CD4-positive, alpha-beta T cell treated with Interleukin-1 beta for 1 hour (primary cell): ENCODE results near the gene RAB40B.

Source experiments
- DNase-seq, 2 donors: peaks; one replicate each; pipeline ENCODE4 v3.0.0-alpha.2; 2020 to 2022

The RAB40B gene

DNA sequence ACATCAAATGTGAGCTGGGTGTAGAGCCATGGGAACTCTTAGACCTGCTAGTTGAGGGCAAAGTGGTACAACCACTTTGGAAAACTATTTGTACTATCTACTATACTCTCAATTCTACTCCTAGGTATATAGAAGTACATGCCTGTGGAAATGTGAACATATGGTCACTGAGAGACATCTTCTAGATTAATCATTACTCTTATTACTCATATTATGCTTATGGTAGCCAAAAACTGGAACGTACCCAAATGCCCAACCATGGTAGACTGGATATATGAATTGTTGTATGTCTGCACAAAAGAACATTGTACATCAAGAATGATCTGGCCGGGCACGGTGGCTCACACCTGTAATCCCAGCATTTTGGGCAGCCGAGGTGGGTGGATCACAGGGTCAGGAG, 53.0 kb downstream of the RAB40B start:
- no peak for DNase-seq

DNA sequence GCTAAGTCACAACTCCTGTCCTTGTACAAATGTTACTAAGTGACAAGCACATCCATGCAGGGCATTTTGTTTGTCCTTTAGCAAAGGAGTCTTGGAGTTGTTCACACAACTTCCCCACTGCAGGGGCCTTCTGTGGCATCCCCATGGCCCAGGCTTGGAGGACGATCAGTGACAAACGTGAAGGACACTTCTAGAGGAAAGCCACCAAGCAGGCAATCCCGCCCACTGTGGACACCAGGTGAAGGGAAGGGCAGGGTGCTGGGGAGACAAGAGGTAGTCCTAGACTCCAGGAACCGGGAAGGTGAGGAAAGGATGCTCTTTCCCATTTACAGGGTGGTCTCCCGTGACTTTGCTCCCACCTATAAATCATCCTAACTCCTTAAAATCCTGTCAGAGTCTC, 54.4 kb downstream of the RAB40B start:
- DNase-seq: no peak

DNA sequence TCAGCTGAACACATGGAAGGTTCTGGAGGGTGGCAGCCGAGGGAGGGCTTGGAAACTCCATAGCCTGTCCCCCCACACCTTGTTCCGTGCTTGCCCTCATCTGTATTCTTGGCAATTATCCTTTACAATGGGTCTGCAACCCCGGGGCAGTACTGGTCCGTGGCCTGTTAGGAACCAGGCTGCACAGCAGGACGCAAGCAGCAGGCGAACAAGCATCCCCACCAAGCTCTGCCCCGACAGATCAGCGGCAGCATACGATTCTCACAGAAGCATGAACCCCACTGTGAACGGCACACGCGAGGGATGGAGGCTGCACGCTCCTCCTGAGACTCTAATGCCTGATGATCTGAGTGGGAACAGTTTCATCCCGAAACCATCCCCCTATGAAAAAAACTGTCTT, 56.5 kb downstream of the RAB40B start:
- no peak for DNase-seq

DNA sequence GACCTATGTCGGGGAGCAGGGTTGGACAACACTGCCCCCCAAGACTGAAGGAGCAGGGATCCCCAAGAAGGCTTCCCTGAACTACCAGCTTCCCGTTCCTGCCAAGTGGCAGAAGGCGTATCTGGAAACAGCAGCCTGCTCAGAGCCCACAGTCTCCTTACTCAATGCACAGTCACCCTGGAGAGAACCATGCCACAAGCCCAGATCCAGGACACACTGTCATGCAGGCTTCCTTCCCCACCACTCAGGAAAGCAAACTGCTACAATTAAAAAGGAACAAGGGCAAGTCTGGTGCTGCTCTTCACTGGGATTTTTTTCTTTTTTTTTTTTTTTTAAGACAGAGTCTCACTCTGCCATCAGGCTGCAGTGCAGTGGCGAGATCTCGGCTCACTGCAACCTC, 58.5 kb downstream of the RAB40B start:
- DNase-seq: no peak

DNA sequence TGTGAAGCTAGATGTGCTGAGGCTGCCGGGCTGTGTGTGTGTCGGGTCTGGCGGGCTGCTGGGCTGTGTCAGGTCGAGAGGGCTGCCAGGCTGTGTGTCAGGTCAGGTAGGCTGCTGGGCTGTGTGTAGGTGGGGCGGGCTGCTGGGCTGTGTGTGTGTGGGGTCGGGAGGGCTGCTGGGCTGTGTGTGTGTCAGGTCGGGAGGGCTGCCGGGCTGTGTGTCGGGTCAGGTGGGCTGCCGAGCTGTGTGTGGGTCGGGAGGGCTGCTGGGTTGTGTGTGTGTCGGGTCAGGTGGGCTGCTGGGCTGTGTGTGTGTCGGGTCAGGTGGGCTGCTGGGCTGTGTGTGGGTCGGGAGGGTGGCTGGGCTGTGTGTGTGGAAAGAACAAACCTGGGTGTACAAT, 58.9 kb downstream of the RAB40B start:
- no peak for DNase-seq

DNA sequence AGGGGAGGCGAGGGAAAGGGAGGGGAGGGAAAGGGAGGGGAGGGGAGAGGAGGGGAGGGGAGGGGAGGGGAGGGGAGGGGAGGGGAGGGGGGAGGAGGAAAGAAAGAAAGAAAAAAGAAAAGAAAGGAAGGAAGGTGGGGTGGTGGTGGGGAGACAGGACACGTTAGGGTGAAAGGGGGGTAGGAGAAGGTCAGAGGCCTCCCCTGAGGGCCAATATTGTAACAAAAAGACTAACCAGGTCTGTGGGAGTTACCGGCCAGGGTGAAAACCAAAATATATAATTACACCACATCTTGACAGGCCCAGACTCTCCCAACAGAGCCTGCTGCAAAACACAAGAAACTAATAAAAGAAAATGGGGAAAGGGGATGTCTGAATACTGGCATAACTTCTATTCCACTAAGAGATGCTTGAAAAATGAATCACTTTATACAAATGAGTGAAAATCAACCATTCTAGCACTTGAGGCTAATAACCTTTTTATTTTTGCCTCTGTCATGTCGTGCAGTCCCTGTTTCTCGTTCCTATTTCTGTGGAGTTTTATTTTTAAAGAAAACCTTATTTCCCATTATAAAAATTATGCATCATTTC, 60.2 kb downstream of the RAB40B start:
- no peak for DNase-seq

DNA sequence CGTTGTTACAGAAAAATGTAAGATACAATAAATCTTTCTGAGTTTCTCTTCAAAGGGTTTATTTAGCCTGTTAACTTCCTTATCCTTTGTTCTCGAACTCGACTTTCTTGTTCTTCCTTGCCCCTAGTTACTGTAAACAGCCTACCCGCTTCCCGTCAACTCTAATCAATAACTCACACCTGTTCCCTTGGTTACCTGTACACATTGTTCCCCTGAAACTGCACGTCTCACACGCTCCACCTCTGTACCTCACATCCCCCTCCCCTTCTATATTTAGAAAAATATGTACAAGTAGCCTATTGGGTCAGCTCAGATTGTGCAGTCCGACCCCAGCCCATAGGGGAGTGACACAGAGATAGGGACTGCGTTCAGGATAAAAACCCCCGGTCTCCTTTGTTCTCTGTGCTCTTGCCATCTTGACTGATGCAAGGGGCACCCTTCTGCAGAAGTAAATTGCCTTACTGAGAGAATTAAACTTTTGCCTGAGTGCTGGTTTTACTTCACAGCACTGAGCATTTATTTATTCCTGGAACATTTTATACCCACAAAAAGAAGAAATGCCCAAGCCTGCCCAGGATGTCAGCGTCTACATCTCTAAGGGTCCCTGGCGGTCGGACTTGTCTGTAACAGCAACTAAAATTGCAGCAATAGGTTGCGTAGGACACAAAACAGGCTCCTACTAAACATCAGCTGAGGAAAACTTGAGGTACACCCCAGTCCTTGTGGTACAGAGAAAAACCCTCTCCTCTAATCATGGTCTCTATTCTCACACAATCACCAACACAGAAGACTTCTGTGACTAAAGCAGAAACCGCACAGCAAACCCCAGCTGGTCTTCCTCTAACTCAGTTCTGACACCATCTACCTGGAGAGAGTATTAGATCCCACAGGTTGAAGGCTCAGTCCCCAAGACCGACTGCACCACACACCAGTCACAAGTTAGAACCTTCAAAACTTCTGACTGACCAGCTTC, 61.6 kb downstream of the RAB40B start:
- DNase-seq: no peak

DNA sequence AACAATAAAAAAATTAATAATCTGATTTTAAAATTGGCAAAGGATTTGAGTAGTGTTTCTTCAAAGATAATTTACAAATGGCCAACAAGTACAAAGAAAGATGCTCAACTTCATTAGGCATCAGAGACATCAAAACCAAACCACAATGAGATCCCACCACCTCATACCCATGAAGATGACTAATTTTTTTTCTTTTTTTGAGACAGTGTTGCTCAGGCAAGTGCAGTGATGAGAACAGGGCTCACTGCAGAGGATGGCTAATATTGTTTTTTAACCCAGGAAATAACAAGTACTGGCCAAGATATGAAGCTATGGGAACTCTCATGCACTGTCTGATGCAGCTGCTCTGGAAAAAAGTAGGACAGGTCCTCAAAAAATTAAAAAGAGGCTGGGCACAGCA, 65.2 kb downstream of the RAB40B start:
- no peak for DNase-seq

DNA sequence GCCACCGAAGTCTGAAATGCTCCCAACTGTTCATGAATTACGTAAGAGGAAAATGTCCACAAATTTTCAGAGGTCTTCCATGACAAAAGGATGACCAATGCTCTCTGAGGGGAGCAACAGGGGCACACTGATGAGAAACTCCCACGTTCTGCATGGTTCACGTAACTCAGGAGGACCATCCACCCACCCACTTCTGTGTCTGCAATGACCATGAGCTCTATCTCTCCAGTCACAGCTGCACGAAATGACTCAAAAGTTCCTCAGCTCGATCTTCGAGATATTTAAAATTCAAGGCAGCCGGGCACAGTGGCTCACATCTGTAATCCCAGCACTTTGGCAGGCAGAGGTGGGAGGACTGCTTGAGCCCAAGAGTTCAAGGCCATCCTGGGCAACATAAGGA, 66.0 kb downstream of the RAB40B start:
- DNase-seq: no peak

DNA sequence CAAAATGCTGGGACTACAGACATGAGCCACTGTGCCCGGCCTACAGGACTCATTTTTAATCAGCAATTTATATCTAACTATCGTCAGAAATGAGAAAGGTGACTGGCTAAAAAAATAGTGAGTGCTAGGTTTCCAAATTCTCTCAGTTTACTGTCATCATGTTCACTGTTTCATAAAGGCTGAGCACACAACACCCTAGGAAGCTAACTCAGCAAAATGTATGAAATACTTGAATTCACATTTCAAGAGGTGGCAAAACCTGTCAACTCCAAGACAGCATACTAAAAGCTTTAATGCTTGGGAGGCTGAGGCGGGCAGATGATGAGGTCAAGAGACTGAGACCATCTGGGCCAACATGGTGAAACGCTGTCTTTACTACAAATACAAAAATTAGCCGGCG, 67.0 kb downstream of the RAB40B start:
- no peak for DNase-seq

DNA sequence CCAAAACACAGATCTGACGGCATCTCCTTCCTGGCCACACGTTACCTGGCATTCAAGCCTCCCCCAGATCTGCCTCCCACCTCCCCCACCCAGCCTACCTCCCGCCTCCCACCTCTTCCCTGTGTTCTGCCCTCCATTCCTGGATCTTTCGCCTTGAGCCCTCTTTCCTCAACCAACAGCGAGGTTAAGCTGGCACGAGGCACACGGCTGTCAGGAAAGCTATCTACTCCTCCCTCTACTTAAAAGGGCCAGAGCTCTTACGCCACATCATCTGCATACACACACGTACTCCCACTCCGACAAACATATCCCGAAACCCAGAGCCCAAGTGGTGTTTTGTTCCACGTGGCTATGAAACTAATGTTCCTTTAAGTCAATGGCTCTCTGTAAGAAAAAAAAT, 68.3 kb downstream of the RAB40B start:
- DNase-seq: no peak

DNA sequence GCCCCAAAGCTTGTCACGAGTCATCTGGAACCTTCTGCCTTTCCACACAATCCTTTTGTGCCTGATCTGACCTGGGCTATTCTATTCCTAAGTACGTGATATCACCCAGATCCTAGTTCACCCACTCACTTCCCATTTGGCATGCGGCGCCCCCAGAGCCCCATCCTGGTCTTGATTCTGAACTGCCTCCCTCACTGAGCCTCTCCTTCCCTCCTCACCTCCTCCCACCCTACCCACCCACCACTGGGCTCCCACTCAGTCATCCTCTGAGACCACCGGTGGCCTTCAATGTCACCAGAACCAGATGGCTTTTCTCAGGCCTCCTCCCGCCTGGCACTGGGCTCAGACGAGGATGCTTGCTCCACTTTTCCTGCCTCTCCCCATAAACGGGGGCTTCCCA, 68.8 kb downstream of the RAB40B start:
- DNase-seq: no peak

DNA sequence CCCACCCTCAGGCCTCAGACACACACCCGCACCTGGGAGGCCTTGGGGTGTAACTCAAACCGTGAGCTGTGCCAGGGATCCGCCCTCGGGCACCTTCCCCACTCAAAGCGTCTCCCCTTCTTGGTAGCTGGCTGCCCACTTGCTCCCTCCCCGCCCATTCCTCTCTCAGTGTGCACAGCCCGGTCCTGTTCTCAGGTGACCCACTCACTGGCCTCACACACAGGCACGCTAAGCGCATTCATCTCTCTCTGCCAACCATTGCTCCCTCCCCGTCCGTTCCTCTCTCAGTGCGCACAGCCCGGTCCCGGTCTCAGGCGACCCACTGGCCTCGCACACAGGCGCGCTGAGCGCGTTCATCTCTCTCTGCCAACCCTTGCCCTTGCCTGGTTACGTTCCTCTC, 71.1 kb downstream of the RAB40B start:
- DNase-seq: no peak

DNA sequence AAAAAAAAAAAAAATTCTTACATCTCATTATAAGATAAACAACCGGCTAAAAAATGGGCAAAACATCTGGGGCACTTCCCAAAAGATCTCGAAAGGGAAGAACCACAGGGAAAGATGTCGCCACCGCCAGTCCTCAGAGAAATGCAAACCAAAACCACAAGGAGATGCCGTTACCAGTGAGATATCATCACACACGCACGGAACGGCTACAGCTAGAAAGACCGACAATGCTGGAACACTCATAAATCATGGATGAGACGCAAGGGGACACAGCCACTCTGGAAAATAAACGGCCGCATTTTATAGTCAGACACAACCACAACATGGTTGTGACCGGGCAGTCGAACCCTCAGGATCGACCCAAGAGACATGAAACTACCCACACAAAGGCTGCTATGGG, 74.8 kb downstream of the RAB40B start:
- DNase-seq: no peak

DNA sequence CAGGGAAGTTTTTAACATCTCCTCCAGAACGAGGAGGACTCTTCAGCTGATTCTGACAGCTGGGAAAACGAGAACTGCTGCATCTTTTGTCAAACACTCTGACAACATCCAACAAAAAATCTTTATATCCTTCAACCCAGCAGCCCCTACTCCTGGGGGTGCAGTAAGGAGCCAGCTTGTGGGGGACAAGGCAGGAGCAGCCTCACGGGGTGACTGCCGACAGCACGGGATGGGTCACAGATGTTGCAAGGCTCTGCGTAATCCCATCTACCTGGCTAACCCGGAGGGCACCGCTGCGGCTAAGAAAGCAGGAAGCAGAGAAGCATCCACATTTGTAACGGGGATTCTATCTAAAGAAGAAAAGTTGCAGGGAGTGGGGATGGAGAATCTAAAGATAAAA, 78.9 kb downstream of the RAB40B start:
- no peak for DNase-seq

DNA sequence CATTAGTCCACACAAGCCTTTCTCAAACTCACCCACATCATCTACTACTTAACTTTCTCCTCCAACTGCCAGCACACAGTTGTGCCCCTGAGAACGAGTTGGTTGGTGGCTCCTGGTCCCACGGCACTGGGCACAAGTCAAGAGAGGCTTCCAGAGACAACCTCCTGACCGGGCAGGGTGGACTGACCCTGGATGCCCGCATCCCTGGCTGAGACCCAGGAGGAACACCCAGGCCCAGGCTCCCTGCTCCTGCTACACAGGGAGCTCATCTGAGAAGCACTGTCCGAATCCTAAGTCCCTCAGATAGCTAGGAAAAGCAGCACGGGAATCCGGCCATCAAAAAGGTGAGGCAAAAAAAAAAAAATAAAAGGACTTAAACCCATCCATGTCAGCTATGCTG, 79.3 kb downstream of the RAB40B start:
- DNase-seq: no peak

DNA sequence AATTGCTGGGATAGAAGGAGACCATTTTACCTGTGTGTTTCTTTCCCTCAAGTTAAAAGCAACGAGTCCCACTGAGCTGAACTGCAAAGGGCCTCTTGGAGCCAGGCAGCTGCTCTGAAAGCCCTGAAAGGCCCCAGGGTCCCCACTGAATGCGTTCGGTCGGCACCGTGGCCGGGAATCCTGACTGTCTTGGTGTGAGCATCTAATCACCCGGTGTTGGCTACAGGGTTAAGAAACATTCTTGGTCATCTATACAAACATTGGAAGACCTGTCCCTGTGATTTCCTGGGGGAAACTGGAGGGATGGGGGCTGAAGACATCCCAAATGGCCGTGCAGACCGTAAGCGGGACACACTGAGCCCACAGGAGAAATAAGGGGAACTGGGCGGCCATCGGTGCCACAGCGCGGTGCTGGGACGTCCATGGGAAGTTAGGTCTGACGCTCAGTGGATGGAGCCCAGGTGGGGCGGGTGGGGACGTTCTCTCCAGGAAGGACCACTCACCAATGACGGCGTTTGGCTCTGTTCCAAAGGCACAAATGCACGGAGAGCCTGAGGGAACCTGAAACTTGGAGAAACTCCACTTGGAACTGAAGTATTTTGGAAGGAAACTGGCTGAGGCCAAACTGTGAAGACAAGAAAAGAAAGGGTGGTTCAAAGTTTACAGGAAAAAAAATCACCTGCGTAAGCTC, 82.3 kb downstream of the RAB40B start:
- no peak for DNase-seq

DNA sequence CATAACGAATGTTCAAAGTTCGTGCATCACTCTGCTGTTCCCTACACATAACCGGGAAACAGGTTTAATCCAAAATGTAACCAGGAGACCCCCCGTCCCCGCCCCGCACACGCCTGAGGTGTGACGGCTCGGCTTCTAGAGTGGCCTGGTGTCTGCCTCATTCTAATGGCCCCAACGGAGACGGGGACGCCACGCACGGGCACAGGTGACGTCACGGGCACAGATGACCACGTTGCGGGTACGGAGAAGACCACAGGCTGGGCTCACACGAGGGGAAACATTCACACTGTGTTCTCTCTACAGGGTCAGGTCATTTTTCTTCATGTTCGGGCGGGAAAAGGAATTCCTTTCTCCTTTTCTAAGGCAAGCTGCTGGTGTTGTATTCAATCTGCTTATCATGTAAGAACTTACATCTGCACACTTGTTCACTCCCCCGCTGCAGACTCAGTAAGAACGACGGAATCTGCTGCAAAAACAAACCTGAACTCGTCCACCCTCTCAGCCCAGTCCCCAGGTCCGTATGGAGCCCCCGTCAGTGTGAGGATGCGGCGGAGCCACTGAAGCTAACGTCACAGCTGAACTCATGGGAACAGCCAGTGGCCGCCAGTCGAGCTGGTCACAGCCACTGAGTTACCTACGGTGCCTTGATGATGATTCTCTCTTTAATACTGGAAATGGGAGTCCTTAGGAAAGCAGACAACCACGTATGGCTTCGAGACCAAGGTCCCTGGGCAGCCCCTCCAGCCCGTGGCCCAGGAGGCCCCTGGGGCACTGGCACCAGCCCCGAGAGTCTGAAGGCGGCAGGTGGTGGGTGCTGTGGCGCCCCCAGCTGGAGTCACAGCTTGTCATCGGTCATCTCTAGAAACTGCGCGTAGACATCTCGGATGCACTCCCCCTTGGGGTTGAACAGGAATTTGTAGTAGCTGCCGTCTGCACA, 83.1 kb downstream of the RAB40B start:
- DNase-seq: no peak

DNA sequence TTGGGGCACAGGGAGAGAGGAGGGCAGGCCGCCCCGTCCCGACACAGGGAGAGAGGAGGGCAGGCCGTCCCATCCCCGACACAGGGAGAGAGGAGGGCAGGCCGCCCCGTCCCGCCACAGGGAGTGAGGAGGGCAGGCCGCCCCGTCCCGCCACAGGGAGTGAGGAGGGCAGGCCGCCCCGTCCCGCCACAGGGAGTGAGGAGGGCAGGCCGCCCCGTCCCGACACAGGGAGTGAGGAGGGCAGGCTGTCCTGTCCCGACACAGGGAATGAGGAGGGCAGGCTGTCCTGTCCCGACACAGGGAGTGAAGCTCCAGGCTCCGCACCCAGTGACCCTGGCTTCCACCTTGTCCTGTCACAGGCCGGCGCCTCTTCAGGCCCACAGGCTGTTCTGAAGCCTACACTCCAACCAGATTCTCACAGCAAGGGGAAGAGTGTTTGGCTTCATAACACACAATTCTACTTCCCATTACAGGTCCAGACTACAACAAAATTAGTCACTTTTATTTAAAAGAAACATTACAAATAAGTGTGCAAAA, 84.3 kb downstream of the RAB40B start:
- no peak for DNase-seq

DNA sequence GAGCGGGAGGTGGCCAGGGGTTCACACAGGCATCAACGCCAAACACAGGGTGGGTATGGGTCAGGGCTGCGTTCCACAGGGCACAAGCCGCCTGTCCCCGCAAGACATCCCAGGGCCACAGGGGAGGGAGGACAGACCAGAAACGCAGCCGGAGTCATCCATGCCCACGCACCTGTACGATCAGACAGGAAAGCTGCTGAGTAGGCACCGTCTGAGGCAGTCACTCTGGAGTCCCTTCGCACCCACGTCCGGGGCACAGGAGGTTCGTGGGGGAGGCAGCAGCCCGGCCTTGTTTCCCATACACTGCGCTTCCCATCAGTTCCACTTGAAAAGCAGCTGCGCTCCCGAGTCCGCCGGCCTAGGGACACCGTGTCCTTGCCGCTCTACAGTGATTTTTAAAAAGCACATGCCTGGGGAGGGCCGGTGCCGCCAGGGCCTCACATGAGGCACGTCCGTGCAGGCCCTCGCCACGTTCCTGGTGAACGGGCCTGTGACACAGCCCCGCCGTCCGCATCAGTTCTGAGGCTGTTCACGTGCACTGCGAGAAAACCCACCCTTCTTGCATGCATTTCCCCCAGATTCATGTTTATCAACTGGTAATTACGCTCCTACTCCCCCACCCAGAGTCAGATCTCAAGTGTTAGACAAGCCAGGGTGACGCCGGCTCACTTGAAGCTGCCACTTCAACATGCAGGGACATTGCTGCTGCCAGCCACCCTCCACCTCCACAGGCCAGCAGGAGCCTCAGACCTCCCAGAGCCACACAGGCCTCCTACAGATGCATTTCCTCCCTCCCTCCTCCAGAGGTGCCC, 85.0 kb downstream of the RAB40B start:
- DNase-seq: no peak
